Activated B cell treated with CpG ODN at 0.5 μM for 24 hours (primary cell): ENCODE results near the gene GSG1L. TPM values are rescaled to one million over a fixed set of nuclear protein-coding genes. Genes with fewer than 3 reads are reported as not detected.

Experiments
- ATAC-seq: fragments of 200-7000 bp; cut with Tn5 transposase; one replicate; pipeline ENCODE4 v1.10.0; 2021; ENCODE audit warnings: low read depth, mild to moderate bottlenecking, moderate library complexity
- CTCF ChIA-PET: fragments of 350-600 bp; sonication (Branson Sonifier 250); formaldehyde crosslinking; loops from one replicate; lab custom pipeline; 2021; ENCODE audit warnings: antibody characterized with exemption; lab: Charles Lee
- POLR2A ChIA-PET: fragments of 350-600 bp; sonication (Branson Sonifier 250); formaldehyde crosslinking; loops from one replicate; lab custom pipeline; 2021; ENCODE audit warnings: antibody characterized with exemption; lab: Charles Lee
- DNase-seq: peaks from one replicate; pipeline ENCODE4 v3.0.0; 2022
- H3K27ac Mint-ChIP-seq: one replicate; pipeline ENCODE4 v1.8.0; 2020; ENCODE audit warnings: mixed read lengths
- H3K27me3 Mint-ChIP-seq: one replicate; pipeline ENCODE4 v1.8.0; 2021; ENCODE audit warnings: mixed read lengths
- H3K36me3 Mint-ChIP-seq: one replicate; pipeline ENCODE4 v1.8.0; 2021; ENCODE audit warnings: low read depth, mixed read lengths
- H3K4me1 Mint-ChIP-seq: one replicate; pipeline ENCODE4 v1.8.0; 2021; ENCODE audit warnings: mixed read lengths
- H3K4me3 Mint-ChIP-seq: one replicate; pipeline ENCODE4 v1.8.0; 2020; ENCODE audit warnings: mild to moderate bottlenecking, mixed read lengths
- H3K9me3 Mint-ChIP-seq: one replicate; pipeline ENCODE4 v1.8.0; 2020; ENCODE audit warnings: mixed read lengths
- intact Hi-C: fragments of 100-400 bp; cut with micrococcal nuclease; formaldehyde crosslinking; loops from one replicate; pipeline ENCODE4 v1.15.1; 2024
- total RNA-seq: library from RNA; stranded (reverse); gene quantifications from 2 replicates; pipeline ENCODE4 v1.2.3, GENCODE V29; 2022
- TF ChIP-seq, protein P1 (sequence below): fragments of 200-600 bp; IDR thresholded peaks from one replicate; pipeline ENCODE4 v1.8.0; 2022; ENCODE audit warnings: antibody characterized with exemption, mild to moderate bottlenecking

GSG1L gene
- total RNA-seq, 1 donor from 2014 or later = not detected

- peaks cover 8% of the 10 kb centered on the region for H3K4me1 Mint-ChIP-seq
Measured at GRCh38 chr16:27762441-27762840, 301.1 kb downstream of the GSG1L start.

DNA sequence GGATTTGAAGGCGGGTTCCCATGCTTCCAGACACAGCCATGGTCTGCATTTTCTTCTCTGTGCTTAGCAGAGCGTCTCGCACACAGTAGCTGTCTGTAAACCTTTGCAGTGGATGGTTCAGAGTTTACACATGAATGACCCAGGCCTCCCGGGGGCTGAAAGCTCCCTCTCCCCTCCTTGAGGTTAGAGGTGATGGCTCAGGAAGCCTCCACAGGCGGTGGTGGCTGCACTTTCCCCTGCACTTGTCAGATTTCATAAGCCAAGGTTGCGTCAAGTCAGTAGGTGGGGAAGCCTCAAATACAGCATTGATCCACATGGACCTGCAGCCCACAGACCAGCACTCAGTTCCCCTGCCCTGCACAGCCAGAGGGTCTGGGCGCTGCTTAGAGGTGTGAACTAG is 301.7 kb downstream of the GSG1L start:
- H3K36me3 Mint-ChIP-seq = peaks cover 66% of the 10 kb centered on the region
- intact Hi-C loops = no loop called here

More at GRCh38 chr16:27762441-27762840, 301.1 kb downstream of the GSG1L start:
- Mint-ChIP-seq H3K27me3 (no peaks in the 10 kb centered on the region), H3K4me3 (no peak overlapping the region), H3K36me3 (peaks cover 67% of the 10 kb centered on the region), H3K27ac (no peak overlapping the region), H3K9me3 (peaks cover 2% of the 10 kb centered on the region)
- CTCF ChIA-PET = no interaction called here
- ATAC-seq (no peak), DNase-seq (no peak)
- TF ChIP-seq, protein P1, sequence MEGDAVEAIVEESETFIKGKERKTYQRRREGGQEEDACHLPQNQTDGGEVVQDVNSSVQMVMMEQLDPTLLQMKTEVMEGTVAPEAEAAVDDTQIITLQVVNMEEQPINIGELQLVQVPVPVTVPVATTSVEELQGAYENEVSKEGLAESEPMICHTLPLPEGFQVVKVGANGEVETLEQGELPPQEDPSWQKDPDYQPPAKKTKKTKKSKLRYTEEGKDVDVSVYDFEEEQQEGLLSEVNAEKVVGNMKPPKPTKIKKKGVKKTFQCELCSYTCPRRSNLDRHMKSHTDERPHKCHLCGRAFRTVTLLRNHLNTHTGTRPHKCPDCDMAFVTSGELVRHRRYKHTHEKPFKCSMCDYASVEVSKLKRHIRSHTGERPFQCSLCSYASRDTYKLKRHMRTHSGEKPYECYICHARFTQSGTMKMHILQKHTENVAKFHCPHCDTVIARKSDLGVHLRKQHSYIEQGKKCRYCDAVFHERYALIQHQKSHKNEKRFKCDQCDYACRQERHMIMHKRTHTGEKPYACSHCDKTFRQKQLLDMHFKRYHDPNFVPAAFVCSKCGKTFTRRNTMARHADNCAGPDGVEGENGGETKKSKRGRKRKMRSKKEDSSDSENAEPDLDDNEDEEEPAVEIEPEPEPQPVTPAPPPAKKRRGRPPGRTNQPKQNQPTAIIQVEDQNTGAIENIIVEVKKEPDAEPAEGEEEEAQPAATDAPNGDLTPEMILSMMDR = no peak
- POLR2A ChIA-PET = no interaction called here
- intact Hi-C loops = no loop called here

GRCh38 chr16:27760789-27761176 is 302.7 kb downstream of the GSG1L start:
- peaks cover 2% of the 10 kb centered on the region for H3K9me3 Mint-ChIP-seq
- peaks cover 66% of the 10 kb centered on the region for H3K36me3 Mint-ChIP-seq
- ChIA-PET CTCF (no interaction called here), POLR2A (no interaction called here)
- H3K27me3 Mint-ChIP-seq = no peaks in the 10 kb centered on the region
- H3K4me3 Mint-ChIP-seq = no peak overlapping the region
- no peak for ATAC-seq
- DNase-seq = no peak
- no peak overlapping the region for H3K27ac Mint-ChIP-seq
- TF ChIP-seq, protein P1 = no peak
- intact Hi-C loops = no loop called here
- peaks cover 8% of the 10 kb centered on the region for H3K4me1 Mint-ChIP-seq

More for the DNA sequence above, 301.7 kb downstream of the GSG1L start:
- TF ChIP-seq, protein P1 = no peak
- H3K9me3 Mint-ChIP-seq = peaks cover 2% of the 10 kb centered on the region
- ATAC-seq = no peak
- no peaks in the 10 kb centered on the region for H3K27me3 Mint-ChIP-seq
- ChIA-PET CTCF (no interaction called here), POLR2A (no interaction called here)
- H3K27ac Mint-ChIP-seq = no peak overlapping the region
- no peak for DNase-seq
- no peak overlapping the region for H3K4me3 Mint-ChIP-seq
- H3K4me1 Mint-ChIP-seq = peaks cover 8% of the 10 kb centered on the region

DNA sequence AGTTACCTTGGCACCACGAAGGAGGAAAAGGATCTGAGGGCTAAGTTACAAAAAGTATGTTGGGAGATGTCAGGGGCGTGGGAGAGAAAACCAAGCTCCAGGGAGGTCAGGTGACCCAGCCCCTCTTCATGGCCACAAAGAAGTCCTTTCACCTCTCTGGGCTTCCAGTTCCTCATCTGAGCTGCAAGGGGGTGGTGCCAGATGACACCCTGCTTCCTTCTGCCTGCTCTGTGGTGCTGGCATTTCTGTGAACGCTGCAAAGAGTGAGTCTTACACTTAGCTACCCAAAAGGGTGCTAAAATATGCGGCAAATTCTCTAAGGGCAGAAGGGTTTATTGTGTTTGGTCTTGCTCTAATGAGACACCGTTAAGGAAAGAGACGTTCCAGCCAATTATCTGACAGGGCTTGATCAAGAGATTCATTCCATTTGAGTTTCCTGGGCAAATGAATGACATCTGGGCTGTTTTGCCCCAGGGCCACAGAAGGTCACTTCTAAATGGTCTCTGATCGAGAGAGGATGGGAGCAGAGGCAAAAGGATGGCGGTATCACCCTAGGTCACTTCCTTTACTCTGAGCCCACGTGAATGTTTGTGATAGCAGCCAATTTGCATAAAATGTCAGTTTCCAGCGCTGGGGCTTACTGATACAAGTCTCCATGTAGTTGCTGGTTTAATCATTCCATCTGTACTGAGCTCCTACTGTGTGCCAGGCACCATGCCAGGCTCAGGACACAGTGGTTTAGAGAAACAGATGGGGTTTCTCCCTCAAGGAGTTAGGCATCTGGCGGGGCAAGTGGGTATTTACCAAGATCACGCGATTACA is 303.3 kb downstream of the GSG1L start:
- DNase-seq (no peak), ATAC-seq (no peak)
- CTCF ChIA-PET = no interaction called here
- H3K4me3 Mint-ChIP-seq = no peak overlapping the region
- peaks cover 61% of the 10 kb centered on the region for H3K36me3 Mint-ChIP-seq
- H3K4me1 Mint-ChIP-seq = peaks cover 8% of the 10 kb centered on the region
- POLR2A ChIA-PET = no interaction called here
- no peaks in the 10 kb centered on the region for H3K27me3 Mint-ChIP-seq
- intact Hi-C loops = no loop called here
- TF ChIP-seq, protein P1 = no peak
- H3K27ac Mint-ChIP-seq = no peak overlapping the region
- H3K9me3 Mint-ChIP-seq = peaks cover 2% of the 10 kb centered on the region

GRCh38 chr16:27759301-27759871 is 304.1 kb downstream of the GSG1L start:
- Mint-ChIP-seq H3K36me3 (peaks cover 57% of the 10 kb centered on the region), H3K27me3 (no peaks in the 10 kb centered on the region), H3K4me3 (no peak overlapping the region), H3K27ac (no peak overlapping the region), H3K4me1 (peaks cover 8% of the 10 kb centered on the region), H3K9me3 (peaks cover 2% of the 10 kb centered on the region)
- intact Hi-C loops = no loop called here
- POLR2A ChIA-PET = no interaction called here
- DNase-seq (no peak), ATAC-seq (no peak)
- CTCF ChIA-PET = no interaction called here
- TF ChIP-seq, protein P1 = no peak
